ENCODE measurements around the gene CYTIP. TPM values are rescaled to one million over a fixed set of nuclear protein-coding genes. Genes with fewer than 3 reads are reported as not detected.

Gene CYTIP
- total and polyA plus RNA-seq, 7 donors = 0.21 to 2.3 (median 0.48) TPM

GRCh38 chr2:157367704-157368103, 76.2 kb downstream of the CYTIP start:
- no peaks in the 10 kb centered on the region for H3K4me1 ChIP-seq
- H3K27ac ChIP-seq = no peak overlapping the region
- no peak overlapping the region for H3K4me3 ChIP-seq
- ATAC-seq (no peak), DNase-seq (no peak)
- no peaks in the 10 kb centered on the region for H3K36me3 ChIP-seq (ENCODE audit: insufficient read depth in 1 of 2, low read depth in 1 of 2)
- no peaks in the 10 kb centered on the region for H3K9me3 ChIP-seq
- no peaks in the 10 kb centered on the region for H3K27me3 ChIP-seq (ENCODE audit: insufficient read depth in 3 of 3, low read length in 2 of 3)
- WGBS, 3 donors = 38 to 50% (median 47%) methylated on average over 1 of the region's 1 CpG
- TF ChIP-seq CTCF (IDR thresholded peaks at IDR 0.05) = no peak
- intact Hi-C loops (cut with DNase I) = no loop called here

Other genes starting within 250 kb of the CYTIP start
- under 1 TPM in 1 of 4 donors, not detected in 3; 0.06 TPM for gene GALNT5, start 186.4 kb downstream of the CYTIP start, total RNA-seq
- gene GALNT5, start 186.4 kb downstream of the CYTIP start, polyA plus RNA-seq = under 1 TPM in 1 of 3 donors, not detected in 2; under 0.01 TPM
- not detected for gene ERMN, start 118.3 kb downstream of the CYTIP start, total RNA-seq
- gene ERMN, start 118.3 kb downstream of the CYTIP start, polyA plus RNA-seq = under 1 TPM in 2 of 3 donors, not detected in 1; 0.05 to 0.08 TPM
- gene ACVR1C, start 184.8 kb upstream of the CYTIP start, total RNA-seq = 1 to 10 TPM; 1.1 to 1.9 (median 1.5) TPM
- gene ACVR1C, start 184.8 kb upstream of the CYTIP start, polyA plus RNA-seq = under 1 TPM; 0.13 to 0.77 (median 0.34) TPM